Uterus (tissue), 4 donors: Measurements from ENCODE around the gene SLC66A2. TPM values are rescaled to one million over a fixed set of nuclear protein-coding genes. Genes with fewer than 3 reads are reported as not detected.
"Not testable (repeated sequence)": the region's sequence is repeated elsewhere in the genome, so short reads cannot be mapped to it uniquely, and the experiment has no call there.

Experiments
- DNase-seq, 2 donors: peaks; one replicate each; pipeline ENCODE4 v3.0.0-alpha.2; 2019 to 2020
- H3K27ac ChIP-seq, 2 donors: fragments of 200-600 bp; sonication (generic); 1 replicate in 1 of 2; 2 replicates in 1 of 2; pipeline ENCODE4 v1.5.1; 2016 to 2018
- H3K27me3 ChIP-seq, 2 donors: fragments of 200-600 bp; sonication (generic); one replicate each; pipeline ENCODE4 v1.5.1; 2018 to 2019; ENCODE audit warnings: control low read depth in 1 of 2
- H3K36me3 ChIP-seq, 2 donors: fragments of 200-600 bp; sonication (generic); one replicate each; pipeline ENCODE4 v1.5.1; 2019; ENCODE audit warnings: control low read depth in 1 of 2
- H3K4me1 ChIP-seq, 2 donors: fragments of 200-600 bp; sonication (generic); one replicate each; pipeline ENCODE4 v1.5.1; 2018 to 2019; ENCODE audit warnings: control low read depth in 1 of 2
- H3K4me3 ChIP-seq, 2 donors: fragments of 200-600 bp; sonication (generic); 1 replicate in 1 of 2; 2 replicates in 1 of 2; pipeline ENCODE4 v1.5.1; 2018 to 2019; ENCODE audit warnings: mild to moderate bottlenecking in 1 of 2
- H3K9me3 ChIP-seq, 2 donors: fragments of 200-600 bp; sonication (generic); one replicate each; pipeline ENCODE4 v1.5.1; 2019; ENCODE audit warnings: control low read depth in 1 of 2
- CTCF ChIP-seq, 4 experiments: fragments of 200-600 bp in 2 of 4; fragments of 450-650 bp in 2 of 4; sonication (generic) in 2 of 4; IDR thresholded peaks; one replicate each; pipeline ENCODE4 v1.5.1; 2016 to 2019; ENCODE audit warnings: antibody characterized with exemption in 4 of 4, mild to moderate bottlenecking in 2 of 4, moderate library complexity in 1 of 4
- POLR2A ChIP-seq, 2 donors: fragments of 450-650 bp; IDR thresholded peaks; one replicate each; pipeline ENCODE4 v1.6.1; 2016; ENCODE audit warnings: antibody characterized with exemption in 2 of 2, mild to moderate bottlenecking in 1 of 2, moderate library complexity in 1 of 2
- intact Hi-C: fragments of 100-400 bp; cut with DNase I; formaldehyde crosslinking; loops from one replicate; pipeline ENCODE4 v1.15.1; 2023; ENCODE audit warnings: low total_unique reads
- total RNA-seq, 4 donors: library from RNA; depleted of rRNA in 3 of 4; stranded (reverse); fragments of >200 nt in 3 of 4; gene quantifications; one replicate each; pipeline versions ENCODE4 v1.1.0 to v1.2.4, GENCODE V29; 2014 to 2023
- donor health status: DM: yes; HTN: yes; CAD: no.

Gene SLC66A2
- total RNA-seq, 4 donors from 2014 or later = 20.3 to 42.5 (median 32.5) TPM

- Histone ChIP-seq H3K27me3 (no peaks in the 10 kb centered on the region), H3K9me3 (no peaks in the 10 kb centered on the region), H3K27ac (no peak overlapping the region), H3K36me3 (no peaks in the 10 kb centered on the region), H3K4me1 (no peaks in the 10 kb centered on the region), H3K4me3 (no peak overlapping the region)
- no peak for DNase-seq
- TF ChIP-seq POLR2A (IDR thresholded peaks at IDR 0.05) (no peak), CTCF (IDR thresholded peaks at IDR 0.05) (no peak)
- intact Hi-C loops = no loop called here
Measured at GRCh38 chr18:79868168-79868784, 83.2 kb downstream of the SLC66A2 start.

GRCh38 chr18:79867666-79868065 lies 83.8 kb downstream of the SLC66A2 start:
- TF ChIP-seq CTCF (IDR thresholded peaks at IDR 0.05) (no peak), POLR2A (IDR thresholded peaks at IDR 0.05) (no peak)
- H3K9me3 ChIP-seq = no peaks in the 10 kb centered on the region
- no peak overlapping the region for H3K4me3 ChIP-seq
- H3K36me3 ChIP-seq = no peaks in the 10 kb centered on the region
- H3K27ac ChIP-seq = no peak overlapping the region
- DNase-seq = no peak
- H3K4me1 ChIP-seq = no peaks in the 10 kb centered on the region
- H3K27me3 ChIP-seq = no peaks in the 10 kb centered on the region
- intact Hi-C loops = no loop called here

- H3K9me3 ChIP-seq = no peaks in the 10 kb centered on the region
- TF ChIP-seq POLR2A (IDR thresholded peaks at IDR 0.05) (no peak), CTCF (IDR thresholded peaks at IDR 0.05) (no peak)
- no peaks in the 10 kb centered on the region for H3K4me1 ChIP-seq
- H3K36me3 ChIP-seq = no peaks in the 10 kb centered on the region
- no peak for DNase-seq
- no peak overlapping the region for H3K4me3 ChIP-seq
- intact Hi-C loops = no loop called here
- no peaks in the 10 kb centered on the region for H3K27me3 ChIP-seq
- no peak overlapping the region for H3K27ac ChIP-seq
Measured at GRCh38 chr18:79866889-79867574, 84.4 kb downstream of the SLC66A2 start.

- H3K4me3 ChIP-seq, H3K27ac ChIP-seq, H3K4me1 ChIP-seq, DNase-seq, H3K27me3 ChIP-seq, H3K36me3 ChIP-seq, intact Hi-C loops, H3K9me3 ChIP-seq: not testable (repeated sequence)
Measured at GRCh38 chr18:79865951-79866350, 85.5 kb downstream of the SLC66A2 start.

- DNase-seq, H3K9me3 ChIP-seq, intact Hi-C loops, H3K4me1 ChIP-seq, H3K27me3 ChIP-seq, H3K36me3 ChIP-seq, H3K27ac ChIP-seq, H3K4me3 ChIP-seq: not testable (repeated sequence)
Measured at GRCh38 chr18:79864955-79865354, 86.5 kb downstream of the SLC66A2 start.

- H3K36me3 ChIP-seq = no peaks in the 10 kb centered on the region
- no peak for DNase-seq
- H3K27me3 ChIP-seq = no peaks in the 10 kb centered on the region
- no peak overlapping the region for H3K4me3 ChIP-seq
- H3K9me3 ChIP-seq = no peaks in the 10 kb centered on the region
- H3K27ac ChIP-seq = no peak overlapping the region
- H3K4me1 ChIP-seq = no peaks in the 10 kb centered on the region
- TF ChIP-seq POLR2A (IDR thresholded peaks at IDR 0.05) (no peak), CTCF (IDR thresholded peaks at IDR 0.05) (no peak)
- intact Hi-C loops = no loop called here
Measured at GRCh38 chr18:79864006-79864725, 87.3 kb downstream of the SLC66A2 start.
